ENCODE results near the gene PJA2.

Gene PJA2

GRCh38 chr5:109340351-109340750, 69.4 kb downstream of the PJA2 start:
- Histone ChIP-seq H3K4me2 (ENCODE audit: low read depth, low read length, poor library complexity, severe bottlenecking) (no peak overlapping the region), H3F3A (ENCODE audit: insufficient read depth) (0 out of 2 replicates have a peak, but pooled peaks cover 4% of the 10 kb centered on the region), H4K20me1 (ENCODE audit: low read depth, low read length) (no peaks in the 10 kb centered on the region), H2AFZ (ENCODE audit: low read depth, low read length, severe bottlenecking) (no peak overlapping the region), H3K9me3 (ENCODE audit: insufficient read depth, low read length) (no peaks in the 10 kb centered on the region), H3K79me2 (ENCODE audit: insufficient read depth, low read length) (no peaks in the 10 kb centered on the region), H3K9me2 (replicated peaks; ENCODE audit: insufficient read depth, low read length) (no peaks in the 10 kb centered on the region), H3K4me3 (ENCODE audit: insufficient read depth, low read length, poor library complexity, severe bottlenecking) (no peak overlapping the region), H3K27me3 (ENCODE audit: low read length) (no peaks in the 10 kb centered on the region), H3K36me3 (ENCODE audit: low read length) (peaks cover 12% of the 10 kb centered on the region; the same call in 1 of the 2 replicates), H3K27ac (ENCODE audit: low read depth, low read length) (no peak overlapping the region), H3K9ac (ENCODE audit: low read length) (no peak overlapping the region)
- TF ChIP-seq EZH2phosphoT487 (conservative IDR thresholded peaks at IDR 0.05; ENCODE audit: low read length), result no peak
- TF ChIP-seq CTCF (IDR thresholded peaks at IDR 0.05; ENCODE audit: insufficient read depth, low read length, poor library complexity, severe bottlenecking), result no peak

GRCh38 chr5:109335114-109335513, 74.7 kb downstream of the PJA2 start:
- Histone ChIP-seq H3K27me3 (ENCODE audit: low read length) (no peaks in the 10 kb centered on the region), H3K9ac (ENCODE audit: low read length) (no peak overlapping the region), H3K4me3 (ENCODE audit: insufficient read depth, low read length, poor library complexity, severe bottlenecking) (no peak overlapping the region), H3K36me3 (ENCODE audit: low read length) (no peaks in the 10 kb centered on the region; the same call in 1 of the 2 replicates), H2AFZ (ENCODE audit: low read depth, low read length, severe bottlenecking) (no peak overlapping the region), H3K9me3 (ENCODE audit: insufficient read depth, low read length) (no peaks in the 10 kb centered on the region), H3K27ac (ENCODE audit: low read depth, low read length) (no peak overlapping the region), H4K20me1 (ENCODE audit: low read depth, low read length) (no peaks in the 10 kb centered on the region), H3K79me2 (ENCODE audit: insufficient read depth, low read length) (no peaks in the 10 kb centered on the region), H3K9me2 (replicated peaks; ENCODE audit: insufficient read depth, low read length) (no peaks in the 10 kb centered on the region), H3K4me2 (ENCODE audit: low read depth, low read length, poor library complexity, severe bottlenecking) (no peak overlapping the region), H3F3A (ENCODE audit: insufficient read depth) (0 out of 2 replicates have a peak, but pooled peaks cover 3% of the 10 kb centered on the region)
- TF ChIP-seq EZH2phosphoT487 (conservative IDR thresholded peaks at IDR 0.05; ENCODE audit: low read length) (no peak), CTCF (IDR thresholded peaks at IDR 0.05; ENCODE audit: insufficient read depth, low read length, poor library complexity, severe bottlenecking) (no peak)

- no peak overlapping the region for H3K27ac ChIP-seq (ENCODE audit: low read depth, low read length)
- no peaks in the 10 kb centered on the region; the same call in 1 of the 2 replicates for H3K36me3 ChIP-seq (ENCODE audit: low read length)
- H3K9me3 ChIP-seq (ENCODE audit: insufficient read depth, low read length), result no peaks in the 10 kb centered on the region
- no peaks in the 10 kb centered on the region for H3K79me2 ChIP-seq (ENCODE audit: insufficient read depth, low read length)
- H3K4me3 ChIP-seq (ENCODE audit: insufficient read depth, low read length, poor library complexity, severe bottlenecking), result no peak overlapping the region
- no peak for TF ChIP-seq CTCF (IDR thresholded peaks at IDR 0.05; ENCODE audit: insufficient read depth, low read length, poor library complexity, severe bottlenecking)
- TF ChIP-seq EZH2phosphoT487 (conservative IDR thresholded peaks at IDR 0.05; ENCODE audit: low read length), result no peak
- no peak overlapping the region for H2AFZ ChIP-seq (ENCODE audit: low read depth, low read length, severe bottlenecking)
- H3F3A ChIP-seq (ENCODE audit: insufficient read depth), result no peaks in the 10 kb centered on the region
- no peak overlapping the region for H3K9ac ChIP-seq (ENCODE audit: low read length)
- H3K9me2 ChIP-seq (replicated peaks; ENCODE audit: insufficient read depth, low read length), result no peaks in the 10 kb centered on the region
- H3K27me3 ChIP-seq (ENCODE audit: low read length), result no peaks in the 10 kb centered on the region
- no peaks in the 10 kb centered on the region for H4K20me1 ChIP-seq (ENCODE audit: low read depth, low read length)
- no peak overlapping the region for H3K4me2 ChIP-seq (ENCODE audit: low read depth, low read length, poor library complexity, severe bottlenecking)
Measured at GRCh38 chr5:109334056-109334455, 75.7 kb downstream of the PJA2 start.

Data from SU-DHL-6 (cell line).